Activated CD8-positive, alpha-beta memory T cell treated with anti-CD3 and anti-CD28 coated beads, Interleukin-2, amount 50 U/mL, for 1 hour (primary cell): ENCODE measurements around the gene SCYGR8.

ENCODE experiments used
- DNase-seq: peaks from one replicate; pipeline ENCODE4 v3.0.0-alpha.2; 2020; ENCODE audit errors: extremely low read depth

Gene SCYGR8

DNA sequence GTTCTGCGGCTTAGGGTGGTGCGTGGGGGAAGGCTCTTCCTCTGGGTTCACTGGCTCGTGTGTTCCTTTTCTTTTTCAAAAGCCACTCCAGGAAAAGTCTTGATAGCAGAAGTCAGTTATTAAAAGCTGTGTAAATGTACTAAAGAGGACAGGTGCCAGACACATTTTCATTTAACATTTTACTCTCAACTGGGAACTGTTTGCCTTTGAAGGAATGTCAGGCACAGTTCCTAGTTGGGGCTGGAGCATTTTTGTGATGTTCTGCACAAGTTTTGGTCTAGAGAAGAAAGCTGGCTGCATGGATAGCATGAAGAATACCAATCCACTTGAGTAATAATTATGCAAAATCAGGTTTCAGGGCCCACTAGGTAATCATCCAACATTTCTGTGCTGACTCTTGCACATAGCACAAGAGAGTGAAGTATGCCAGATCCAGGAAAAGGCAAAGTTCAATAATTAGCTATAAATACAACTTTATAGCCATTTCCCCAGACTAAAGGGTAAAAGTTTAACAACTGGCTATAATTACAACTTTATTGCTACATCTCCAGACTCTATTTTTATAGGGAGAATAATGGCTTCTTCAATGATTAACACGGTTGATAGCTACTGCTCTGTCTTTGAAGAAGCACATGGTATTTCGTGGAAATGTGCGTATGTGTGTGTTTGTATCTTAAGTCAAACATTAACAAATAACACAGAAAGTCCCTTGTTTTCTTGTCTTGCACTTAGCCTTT, 16.2 kb downstream of the SCYGR8 start:
- no peak for DNase-seq

DNA sequence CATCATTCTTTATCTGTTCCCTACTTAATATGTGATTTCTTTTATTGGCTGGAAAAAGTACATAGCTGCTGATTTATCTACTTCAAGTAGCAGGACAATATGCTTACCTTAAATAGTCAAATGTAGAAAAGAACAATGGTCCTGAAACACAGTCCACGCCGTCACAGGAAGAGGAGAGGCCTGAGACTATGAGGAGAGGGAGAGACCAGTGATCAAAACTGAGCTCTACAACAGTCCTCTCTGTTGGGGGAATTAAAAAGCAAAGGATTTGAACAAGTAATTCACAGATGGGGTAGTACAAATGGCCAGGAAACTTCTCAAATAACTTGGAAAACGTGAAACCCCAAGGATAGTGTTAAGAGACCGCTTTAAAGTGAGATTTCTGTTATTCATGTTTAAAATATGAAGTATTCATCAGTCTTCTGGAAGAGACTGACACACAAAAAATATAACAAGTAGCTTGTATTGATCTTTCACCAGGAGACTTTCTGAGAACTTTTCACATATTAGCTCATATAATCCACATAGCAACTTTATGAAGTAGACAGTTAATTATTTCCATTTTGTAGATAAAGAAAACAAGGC, 20.2 kb downstream of the SCYGR8 start:
- DNase-seq: no peak

DNA sequence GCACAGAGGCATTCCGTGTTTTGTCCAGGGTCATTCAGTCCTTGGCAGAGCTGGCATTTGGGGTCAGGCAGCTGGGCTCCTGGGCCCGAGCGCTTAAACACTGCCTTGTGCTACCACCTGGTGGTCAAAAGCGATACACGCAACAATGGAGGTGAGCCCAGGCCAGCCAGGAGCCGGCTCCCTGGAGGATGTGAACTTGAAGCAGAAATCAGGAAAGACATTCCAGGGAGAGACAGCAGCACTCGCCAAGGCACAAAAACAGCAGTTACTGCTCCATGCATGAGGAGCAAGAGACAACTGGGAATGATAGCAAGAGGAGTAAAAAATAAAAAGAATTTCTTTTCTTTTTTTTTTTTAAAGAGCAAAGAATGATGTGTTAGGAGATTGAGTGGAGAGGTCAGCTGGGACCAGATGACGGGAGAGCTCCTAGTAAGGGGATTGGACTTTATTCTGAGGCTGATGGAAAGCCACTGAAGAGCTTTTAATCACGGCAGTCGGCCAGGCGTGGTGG, 20.7 kb downstream of the SCYGR8 start:
- peak; percentile 12 for DNase-seq

DNA sequence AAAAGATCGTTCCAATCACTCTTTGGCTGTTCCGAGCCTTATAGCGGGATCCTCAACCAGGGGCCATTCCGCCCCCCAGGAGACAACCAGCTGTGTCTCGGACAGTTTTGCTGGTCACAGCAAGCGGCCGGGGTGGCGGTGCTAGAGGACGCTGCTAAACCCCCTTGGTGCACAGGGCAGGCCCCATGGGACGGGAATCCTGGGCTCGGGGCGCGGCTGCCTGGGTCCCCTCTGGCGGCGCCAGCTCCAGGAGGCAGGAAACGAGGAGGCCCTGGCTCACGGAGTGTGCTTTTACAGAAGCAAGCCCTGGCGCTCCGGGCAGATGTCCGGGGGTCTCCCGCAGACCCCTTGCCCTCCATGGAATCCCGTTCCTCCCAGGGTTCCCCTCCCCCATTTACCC, 22.1 kb downstream of the SCYGR8 start:
- no peak for DNase-seq

DNA sequence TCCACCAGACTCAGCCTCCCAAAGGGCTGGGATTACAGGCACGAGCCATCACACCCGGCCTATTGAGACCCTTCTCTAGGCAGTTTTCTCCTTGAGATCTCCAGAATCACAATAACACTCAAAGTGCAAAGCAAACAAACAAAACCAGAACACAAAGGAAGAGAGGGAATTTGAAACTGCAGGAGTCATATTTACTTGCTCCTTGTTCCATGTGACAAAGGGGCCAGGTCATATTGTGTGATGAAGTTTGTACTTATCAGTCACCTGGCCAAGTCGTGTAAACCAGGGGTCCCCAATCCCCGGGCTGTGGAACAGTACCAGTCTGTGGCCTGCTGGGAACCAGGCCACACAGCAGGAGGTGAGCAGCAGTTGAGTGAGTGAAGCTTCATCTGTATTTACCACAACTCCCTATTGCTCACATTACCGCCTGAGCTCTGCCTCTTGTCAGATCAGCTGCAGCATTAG, 26.5 kb downstream of the SCYGR8 start:
- DNase-seq: no peak

DNA sequence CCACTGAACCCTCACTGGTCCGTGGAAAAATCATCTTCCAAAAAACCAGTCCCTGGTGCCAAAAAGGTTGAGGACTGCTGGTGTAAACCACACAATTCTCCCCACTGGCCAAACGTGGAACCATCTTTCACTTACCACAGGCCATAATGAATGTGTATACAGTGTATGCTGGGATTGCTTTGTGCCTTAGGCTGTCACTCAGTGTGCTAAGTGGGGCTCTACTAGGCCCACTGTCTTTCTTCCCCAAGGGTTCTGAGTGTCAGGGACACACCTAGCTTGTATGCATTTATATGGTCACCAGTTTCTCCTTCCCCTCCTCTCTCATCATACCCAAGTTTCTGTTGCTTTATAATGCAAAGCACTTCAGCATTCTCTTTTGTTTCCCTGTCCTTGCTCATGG, 27.2 kb downstream of the SCYGR8 start:
- DNase-seq: no peak

DNA sequence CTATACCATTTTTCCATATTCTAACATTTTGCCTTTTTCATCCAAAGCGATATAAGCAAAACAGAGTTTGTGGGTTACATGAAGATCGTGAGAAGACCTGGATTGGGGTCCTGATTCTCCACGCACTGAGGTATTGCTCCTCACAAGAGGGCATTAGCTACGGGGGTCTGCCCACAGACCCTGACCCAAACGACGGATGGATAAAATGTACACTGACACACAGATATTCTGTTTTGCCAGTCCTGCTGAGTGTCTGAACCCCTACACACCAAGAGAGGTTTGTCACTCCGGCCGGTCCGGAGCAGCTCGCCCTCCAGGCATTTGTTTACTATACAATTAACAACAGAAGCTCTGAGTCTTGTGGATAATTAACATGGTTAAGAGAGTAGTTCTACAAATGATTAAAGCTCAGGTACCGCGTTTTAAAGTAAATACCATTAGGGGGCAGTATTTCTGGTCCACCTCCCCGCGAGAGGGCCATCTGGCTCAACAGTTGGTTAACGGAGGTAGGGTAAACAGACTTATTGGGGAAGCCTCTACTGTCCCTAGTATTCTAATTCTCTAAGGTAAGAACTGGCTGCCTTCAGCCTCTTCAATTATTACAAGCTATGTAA, 28.4 kb downstream of the SCYGR8 start:
- DNase-seq: no peak

DNA sequence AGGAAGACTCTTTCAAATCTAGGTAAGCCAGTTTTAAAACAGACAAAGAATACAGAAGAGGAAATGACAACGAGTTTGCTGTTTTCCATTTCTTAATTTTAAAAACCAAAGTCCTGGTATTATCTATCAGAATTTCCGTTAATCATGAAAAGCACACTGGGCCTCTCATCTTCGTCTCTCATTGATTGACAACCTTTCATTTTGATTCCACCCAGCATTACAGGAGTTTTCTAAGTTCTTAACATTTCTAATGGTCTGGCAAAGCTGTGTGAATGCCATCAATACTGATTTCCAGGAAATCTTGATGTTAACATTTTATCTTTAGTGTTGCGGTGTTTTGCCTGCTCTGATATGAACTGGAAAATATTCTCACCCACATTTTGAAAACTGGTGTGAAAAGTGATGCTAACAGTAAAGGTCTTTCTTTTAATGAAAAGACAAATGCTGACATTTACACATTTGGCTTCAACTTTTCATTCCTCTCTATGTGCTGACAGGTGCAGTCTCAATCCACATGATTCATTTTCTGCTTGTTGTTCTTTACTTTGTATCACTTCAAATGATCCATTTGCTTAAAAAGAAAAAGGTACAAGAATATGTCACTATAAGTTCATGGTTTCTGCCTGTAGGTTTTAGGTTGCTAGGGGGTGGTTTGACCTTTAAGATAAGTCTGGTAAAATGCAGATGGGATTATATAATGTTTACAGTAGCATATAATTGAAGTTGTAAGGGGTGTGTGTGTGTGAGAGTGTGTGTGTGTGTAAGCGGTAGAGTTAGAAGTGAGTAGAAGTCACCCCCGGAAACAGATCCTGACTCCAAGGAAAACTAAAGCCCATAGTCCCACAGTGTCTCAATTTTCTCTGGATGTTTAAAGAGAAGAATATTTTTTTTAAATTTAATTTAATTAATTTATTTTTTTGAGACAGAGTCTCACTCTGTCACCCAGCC, 29.5 kb downstream of the SCYGR8 start:
- DNase-seq: no peak

DNA sequence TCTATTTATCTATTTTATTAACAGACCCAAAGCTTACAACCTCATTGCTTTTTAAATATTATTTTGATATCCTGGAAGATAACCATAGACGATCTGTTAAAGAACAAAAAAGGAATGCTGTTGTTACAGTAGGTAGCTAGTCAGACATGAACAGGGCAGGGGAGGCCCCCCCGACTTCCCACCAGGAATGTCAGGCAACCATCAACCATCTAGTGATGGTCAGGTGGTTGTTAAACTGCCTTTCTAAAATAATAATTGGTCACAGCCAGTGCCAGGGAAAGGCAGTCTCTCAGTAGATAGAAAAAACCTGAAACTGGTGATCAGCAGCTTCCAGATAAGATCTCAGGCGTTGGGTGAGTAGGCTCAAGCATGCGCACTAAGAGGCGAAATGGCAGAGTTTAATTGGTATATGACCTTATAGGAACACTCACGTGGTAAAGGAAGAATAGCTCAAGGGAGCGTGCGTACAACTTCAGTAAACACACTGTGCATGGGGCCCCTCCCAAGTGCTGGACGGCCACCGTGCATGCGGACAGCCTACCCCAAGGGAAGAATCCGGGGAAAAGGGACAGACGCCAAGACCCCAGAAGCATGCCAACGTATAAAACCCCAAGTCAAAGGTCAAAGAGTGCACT, 35.4 kb downstream of the SCYGR8 start:
- DNase-seq: no peak

DNA sequence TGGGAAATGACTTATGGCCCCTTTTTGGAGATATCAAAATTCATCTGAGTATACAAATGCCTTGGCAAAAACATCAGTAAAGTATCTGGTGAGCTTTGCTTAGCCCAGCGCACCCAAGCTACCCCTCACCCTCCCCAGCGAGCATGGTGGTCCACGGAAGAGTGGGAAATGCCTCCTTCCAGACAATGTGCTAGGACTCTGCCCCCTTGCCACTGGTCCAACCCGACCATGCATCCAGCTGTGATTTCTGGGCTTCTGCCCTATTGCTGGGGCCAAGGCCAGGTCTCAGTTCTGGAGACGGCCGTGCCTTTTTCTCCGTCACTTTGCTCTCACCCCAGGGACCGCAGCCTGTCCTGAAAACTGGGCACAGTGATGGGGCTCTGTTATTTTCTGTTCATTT, 36.1 kb downstream of the SCYGR8 start:
- no peak for DNase-seq

DNA sequence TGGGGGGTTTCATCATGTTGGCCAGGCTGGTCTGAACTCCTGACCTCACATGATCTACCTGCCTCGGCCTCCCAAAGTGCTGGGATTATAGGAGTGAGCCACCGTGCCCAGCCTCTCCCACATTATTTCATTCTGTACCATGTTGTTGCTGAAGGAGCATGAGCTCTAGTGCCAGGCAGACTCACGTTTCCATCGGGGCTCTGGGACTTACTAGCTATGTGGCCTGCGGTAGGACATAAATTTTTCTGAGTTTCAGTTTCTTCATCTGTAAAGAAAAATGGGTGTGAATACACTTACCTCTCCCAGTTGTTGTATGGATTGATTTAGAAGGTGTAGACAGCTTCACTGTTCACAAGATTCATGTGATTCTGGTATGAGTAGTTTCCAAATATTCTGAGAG, 37.1 kb downstream of the SCYGR8 start:
- no peak for DNase-seq

DNA sequence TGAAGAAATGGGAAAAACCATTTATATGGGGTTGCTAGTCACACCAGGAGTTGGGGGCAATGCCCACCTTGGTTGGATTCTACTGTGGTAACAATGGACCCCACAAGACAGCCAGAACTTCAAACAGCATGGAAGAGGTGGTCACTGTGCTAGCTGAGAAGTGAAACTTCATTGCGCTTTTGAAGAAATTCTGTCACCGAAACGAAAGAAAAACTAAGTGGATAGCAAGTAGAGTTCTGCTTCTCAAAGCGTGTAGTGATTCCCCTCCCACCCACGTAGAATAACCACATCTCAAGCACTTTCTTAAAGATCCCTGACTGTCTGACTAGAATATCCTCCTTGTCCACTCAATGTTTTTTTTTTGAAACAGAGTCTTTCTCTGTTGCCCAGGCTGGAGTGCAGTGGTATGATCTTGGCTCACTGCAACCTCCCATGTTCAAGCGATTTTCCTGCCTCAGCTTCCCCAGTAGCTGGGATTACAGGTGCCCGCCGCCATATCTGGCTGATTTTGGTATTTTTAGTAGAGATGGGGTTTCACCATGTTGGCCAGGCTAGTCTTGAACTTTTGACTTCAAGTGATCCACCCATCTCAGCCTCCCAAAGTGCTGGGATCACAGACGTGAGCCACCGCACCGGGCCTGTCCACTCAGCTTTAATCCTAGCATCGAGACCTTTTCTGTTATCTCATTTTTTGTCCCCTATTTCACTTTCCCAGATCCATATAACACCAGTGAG, 37.9 kb downstream of the SCYGR8 start:
- no peak for DNase-seq

DNA sequence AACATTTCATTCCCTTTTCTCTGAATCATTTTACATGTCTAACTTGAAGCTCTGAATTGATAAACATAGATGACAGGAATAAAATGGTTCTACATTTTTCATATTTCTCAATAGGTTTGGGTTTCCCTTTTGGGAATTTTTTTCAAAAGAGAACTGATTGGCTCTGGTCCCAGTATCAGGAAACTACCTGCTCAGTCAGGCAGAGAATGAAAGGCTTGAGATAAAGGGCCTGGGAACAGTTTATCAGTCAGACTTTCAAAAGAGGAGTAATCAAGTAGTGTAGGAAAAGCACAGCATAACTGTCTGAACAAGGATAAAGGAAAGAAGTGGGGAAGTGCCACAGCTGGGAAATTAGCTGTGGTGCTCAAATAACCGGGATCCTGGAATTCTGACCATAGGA, 39.6 kb downstream of the SCYGR8 start:
- no peak for DNase-seq

DNA sequence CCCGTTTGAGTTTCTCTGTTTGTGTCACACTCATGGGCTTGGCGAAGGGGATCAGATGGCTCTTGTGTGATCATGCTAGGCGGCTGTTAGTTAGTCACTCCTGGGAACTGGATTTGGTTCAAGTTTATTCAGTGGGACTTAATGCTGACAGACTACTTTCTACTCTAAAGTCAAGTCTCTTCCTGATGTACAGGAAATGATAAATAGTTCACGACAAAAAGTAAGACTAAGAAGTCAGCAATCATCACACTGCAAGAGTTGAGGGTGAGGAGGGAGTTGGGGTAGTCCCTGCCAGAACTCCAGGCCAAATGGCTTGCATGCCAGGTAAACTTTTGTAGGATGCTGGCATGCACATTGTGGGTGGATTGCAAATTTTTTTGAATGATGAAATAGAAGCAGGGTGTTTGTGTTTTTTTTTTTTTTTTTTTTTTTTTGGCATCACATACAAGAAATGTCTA, 42.9 kb downstream of the SCYGR8 start:
- DNase-seq: no peak

DNA sequence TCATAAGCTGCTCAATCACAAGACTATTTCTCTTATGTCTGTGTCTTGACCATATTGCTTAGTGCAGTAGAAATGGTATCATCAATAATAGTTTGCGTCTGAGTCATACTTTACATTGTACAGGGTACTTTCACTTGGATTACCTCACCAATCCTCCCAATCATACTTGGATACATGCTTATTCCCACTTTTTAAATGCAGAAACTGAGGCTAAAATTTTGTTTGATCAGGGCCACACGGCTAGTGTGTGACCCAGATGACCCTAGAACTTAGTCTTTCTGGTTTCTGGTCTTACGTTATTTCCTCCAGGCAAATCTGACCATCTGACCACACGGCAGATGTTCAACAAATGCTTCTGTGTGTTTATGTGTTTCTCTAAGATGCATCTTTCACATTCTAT, 44.1 kb downstream of the SCYGR8 start:
- no peak for DNase-seq

DNA sequence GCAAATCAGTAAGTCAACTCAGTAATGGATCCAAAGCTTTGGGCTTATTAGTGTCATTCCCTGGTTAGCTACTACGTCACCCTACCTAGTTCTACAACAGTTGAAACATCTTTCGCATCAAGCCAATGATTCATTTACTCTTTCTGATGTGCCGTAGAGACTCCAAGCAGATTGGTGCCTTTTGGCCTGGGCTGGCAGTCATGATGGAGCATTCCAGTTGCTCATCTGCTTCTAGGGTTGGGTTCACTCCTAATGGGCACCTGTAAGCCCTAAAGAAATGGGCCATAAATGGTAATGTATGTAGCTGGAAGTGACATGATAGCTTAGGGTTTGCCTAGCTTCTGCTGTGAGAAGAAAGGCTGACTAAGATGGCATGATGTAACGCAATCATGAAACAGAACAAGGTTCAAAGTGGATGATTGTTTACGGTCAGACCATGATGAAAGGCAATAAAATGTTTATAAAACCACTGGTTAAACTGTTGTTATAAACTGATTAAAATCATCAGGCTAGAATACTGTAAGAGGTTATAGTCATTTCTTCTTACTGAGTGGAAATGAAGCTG, 47.5 kb downstream of the SCYGR8 start:
- no peak for DNase-seq
